Tibial nerve (tissue), 4 donors: ENCODE data around the gene ZFYVE28. TPM values are rescaled to one million over a fixed set of nuclear protein-coding genes. Genes with fewer than 3 reads are reported as not detected.

ENCODE experiments used
- DNase-seq, 2 donors: peaks; one replicate each; pipeline ENCODE4 v3.0.0-alpha.2; 2019; ENCODE audit warnings: low spot score in 2 of 2
- H3K27ac ChIP-seq, 4 donors: fragments of 200-600 bp; sonication (generic) in 3 of 4; one replicate each; pipeline ENCODE4 v1.5.1; 2017 to 2019; ENCODE audit warnings: mild to moderate bottlenecking in 1 of 4
- H3K27me3 ChIP-seq, 2 donors: fragments of 200-600 bp; sonication (generic) in 1 of 2; one replicate each; pipeline versions ENCODE4 v1.5.1 to v1.6.0; 2017 to 2019
- H3K36me3 ChIP-seq, 3 donors: fragments of 200-600 bp; sonication (generic); one replicate each; pipeline ENCODE4 v1.5.1; 2018 to 2019
- H3K4me1 ChIP-seq, 4 donors: fragments of 200-600 bp; sonication (generic) in 3 of 4; one replicate each; pipeline ENCODE4 v1.5.1; 2017 to 2019
- H3K4me3 ChIP-seq, 4 donors: fragments of 200-600 bp; sonication (generic) in 3 of 4; one replicate each; pipeline ENCODE4 v1.5.1; 2017 to 2019; ENCODE audit warnings: mild to moderate bottlenecking in 1 of 4, moderate library complexity in 1 of 4
- H3K9me3 ChIP-seq, 4 donors: fragments of 200-600 bp; sonication (generic) in 3 of 4; one replicate each; pipeline ENCODE4 v1.5.1; 2017 to 2019
- EP300 ChIP-seq, 2 donors: sonication (generic); formaldehyde crosslinking; IDR thresholded peaks; one replicate each; pipeline ENCODE4 v1.6.1; 2017; ENCODE audit warnings: antibody characterized with exemption in 2 of 2, mild to moderate bottlenecking in 1 of 2
- POLR2A ChIP-seq, 2 donors: fragments of 450-650 bp; IDR thresholded peaks; one replicate each; pipeline ENCODE4 v1.6.1; 2017; ENCODE audit warnings: antibody characterized with exemption in 2 of 2, mild to moderate bottlenecking in 2 of 2, moderate library complexity in 2 of 2
- whole genome bisulfite sequencing, 2 donors: methylation state at CpG; one replicate each; pipeline ENCODE4 v1.1.5; 2018; 5-methylcytosine and 5-hydroxymethylcytosine counted together
- total RNA-seq, 4 donors: library from RNA; depleted of rRNA; stranded (reverse); fragments of >200 nt; gene quantifications; one replicate each; pipeline ENCODE4 v1.1.0, GENCODE V29; 2016
- TF ChIP-seq, protein P1 (sequence below), 5 experiments: fragments of 200-600 bp in 3 of 5; fragments of 450-650 bp in 2 of 5; sonication (generic) in 3 of 5; IDR thresholded peaks; one replicate each; pipeline ENCODE4 v1.5.1; 2016 to 2019; ENCODE audit warnings: antibody characterized with exemption in 5 of 5, mild to moderate bottlenecking in 3 of 5, moderate library complexity in 2 of 5

Gene ZFYVE28
- total RNA-seq, 4 donors from 2014 or later, result 16.2 to 44.4 (median 26.5) TPM

DNA sequence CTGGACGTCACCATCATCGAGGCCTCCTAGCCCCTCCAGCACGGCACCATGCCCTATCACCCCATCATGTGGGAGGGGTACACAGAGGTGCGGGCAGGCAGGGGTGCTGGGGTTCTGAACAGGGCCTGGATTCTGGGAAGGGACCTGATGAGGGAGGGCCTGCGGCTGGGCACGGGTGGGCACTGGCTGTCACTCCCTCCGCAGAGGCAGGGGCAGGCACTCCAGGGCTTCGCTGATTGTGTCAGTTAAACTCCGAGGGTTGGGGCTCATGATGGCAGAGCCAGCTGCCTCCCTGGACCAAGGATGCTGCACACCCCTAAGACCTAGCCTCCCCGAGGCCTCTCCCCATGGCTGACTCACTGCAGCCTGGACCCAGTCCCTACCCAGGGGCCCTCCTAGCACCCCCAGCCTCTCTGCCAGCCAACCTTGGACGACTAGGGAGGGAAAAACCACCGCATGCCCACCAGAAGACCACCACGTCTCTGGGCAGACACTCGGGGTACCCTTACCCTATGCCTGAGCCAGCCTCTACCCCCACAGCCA, 45.9 kb downstream of the ZFYVE28 start:
- 85 to 87% methylated on average over 7 to 14 of the region's 14 CpGs for WGBS, 2 donors
- Histone ChIP-seq H3K4me1 (no peaks in the 10 kb centered on the region), H3K27ac (no peak overlapping the region), H3K4me3 (no peak overlapping the region), H3K27me3 (no peaks in the 10 kb centered on the region), H3K9me3 (peaks cover 0 to 9% (median 0%) of the 10 kb centered on the region in 4 donors), H3K36me3 (peaks cover 0 to 22% (median 0%) of the 10 kb centered on the region in 3 donors)
- no peak for DNase-seq
- no peak for TF ChIP-seq POLR2A (IDR thresholded peaks at IDR 0.05)
- TF ChIP-seq EP300 (IDR thresholded peaks at IDR 0.05), result no peak

DNA sequence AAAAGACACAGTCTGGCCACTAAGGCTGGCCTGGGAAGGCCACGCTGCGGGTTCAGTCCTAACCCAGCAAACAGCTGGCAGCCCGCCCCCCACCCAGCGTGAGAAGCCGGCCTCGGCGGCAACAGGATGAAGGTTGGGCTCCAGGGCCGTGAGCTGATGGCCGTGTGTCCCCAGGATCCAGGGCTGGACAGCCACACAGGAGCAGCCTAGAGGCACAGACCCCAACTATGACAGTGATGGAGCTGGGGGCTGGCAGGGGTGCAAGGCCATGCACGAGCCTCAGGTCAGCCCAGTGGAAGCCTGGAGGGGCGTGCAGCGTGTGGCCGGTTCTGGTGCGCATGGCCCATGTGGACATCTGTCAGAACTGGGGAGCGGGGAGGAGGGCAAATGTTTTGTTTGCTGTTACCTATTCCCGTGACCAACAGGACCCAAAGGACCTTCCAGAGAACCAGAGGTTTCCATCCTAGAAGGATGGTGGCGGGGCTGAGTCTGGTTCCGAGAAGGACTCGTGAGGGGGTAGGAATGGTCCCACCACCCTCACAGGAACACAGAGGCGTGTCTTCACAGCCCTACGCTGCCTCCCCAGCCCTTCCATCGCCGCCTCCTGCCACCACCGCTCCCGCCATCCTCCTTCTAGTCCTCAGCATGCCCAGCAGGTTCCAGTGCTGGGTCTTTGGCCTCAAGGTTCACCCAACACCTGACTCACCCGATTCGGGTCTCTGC, 46.5 kb downstream of the ZFYVE28 start:
- H3K4me1 ChIP-seq, result no peaks in the 10 kb centered on the region
- H3K27me3 ChIP-seq, result no peaks in the 10 kb centered on the region
- WGBS, 2 donors, result 77 to 79% methylated on average over 24 to 26 of the region's 27 CpGs
- TF ChIP-seq POLR2A (IDR thresholded peaks at IDR 0.05) (no peak), EP300 (IDR thresholded peaks at IDR 0.05) (no peak)
- TF ChIP-seq, protein P1, sequence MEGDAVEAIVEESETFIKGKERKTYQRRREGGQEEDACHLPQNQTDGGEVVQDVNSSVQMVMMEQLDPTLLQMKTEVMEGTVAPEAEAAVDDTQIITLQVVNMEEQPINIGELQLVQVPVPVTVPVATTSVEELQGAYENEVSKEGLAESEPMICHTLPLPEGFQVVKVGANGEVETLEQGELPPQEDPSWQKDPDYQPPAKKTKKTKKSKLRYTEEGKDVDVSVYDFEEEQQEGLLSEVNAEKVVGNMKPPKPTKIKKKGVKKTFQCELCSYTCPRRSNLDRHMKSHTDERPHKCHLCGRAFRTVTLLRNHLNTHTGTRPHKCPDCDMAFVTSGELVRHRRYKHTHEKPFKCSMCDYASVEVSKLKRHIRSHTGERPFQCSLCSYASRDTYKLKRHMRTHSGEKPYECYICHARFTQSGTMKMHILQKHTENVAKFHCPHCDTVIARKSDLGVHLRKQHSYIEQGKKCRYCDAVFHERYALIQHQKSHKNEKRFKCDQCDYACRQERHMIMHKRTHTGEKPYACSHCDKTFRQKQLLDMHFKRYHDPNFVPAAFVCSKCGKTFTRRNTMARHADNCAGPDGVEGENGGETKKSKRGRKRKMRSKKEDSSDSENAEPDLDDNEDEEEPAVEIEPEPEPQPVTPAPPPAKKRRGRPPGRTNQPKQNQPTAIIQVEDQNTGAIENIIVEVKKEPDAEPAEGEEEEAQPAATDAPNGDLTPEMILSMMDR (IDR thresholded peaks at IDR 0.05), result no peak
- H3K36me3 ChIP-seq, result peaks cover 0 to 22% (median 0%) of the 10 kb centered on the region in 3 donors
- no peak overlapping the region for H3K4me3 ChIP-seq
- DNase-seq, result no peak
- peaks cover 0 to 9% (median 0%) of the 10 kb centered on the region in 4 donors for H3K9me3 ChIP-seq
- H3K27ac ChIP-seq, result no peak overlapping the region

DNA sequence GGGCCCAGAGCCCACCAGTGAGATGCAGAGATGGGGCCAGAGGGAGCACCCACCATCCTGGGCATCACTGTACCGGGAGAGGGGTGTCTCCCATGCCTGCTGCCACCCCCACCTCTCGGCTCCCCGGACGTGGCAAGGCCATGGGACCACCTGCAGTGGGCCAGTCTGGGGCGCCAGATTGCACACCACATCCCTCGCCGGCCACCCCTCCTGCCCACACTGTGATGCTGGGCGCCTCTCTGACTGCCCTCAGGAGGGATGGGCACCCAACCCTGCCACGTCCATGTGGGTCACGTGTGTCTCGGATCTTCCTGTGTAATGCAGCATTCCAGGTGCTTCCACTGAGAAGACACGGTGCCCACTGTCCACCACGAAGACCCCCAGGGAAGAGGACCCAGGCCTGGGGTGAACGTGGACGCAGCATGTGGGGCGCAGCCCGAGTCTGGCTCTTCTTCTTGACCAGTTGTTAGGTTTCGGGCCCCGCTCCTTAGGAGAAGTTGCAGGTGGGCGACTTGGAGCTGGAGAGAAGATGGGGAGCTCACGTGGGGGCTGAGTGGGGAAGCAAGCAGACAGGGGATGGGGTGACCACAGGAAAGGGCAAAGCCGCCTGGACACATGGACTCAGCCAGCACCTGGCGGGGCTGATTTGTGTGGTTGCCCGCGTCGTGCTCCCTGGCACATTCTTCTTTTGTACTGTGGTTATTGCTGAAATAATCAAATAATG, 47.7 kb downstream of the ZFYVE28 start:
- Histone ChIP-seq H3K36me3 (peaks cover 0 to 22% (median 0%) of the 10 kb centered on the region in 3 donors), H3K9me3 (peaks cover 0 to 9% (median 0%) of the 10 kb centered on the region in 4 donors), H3K27ac (no peak overlapping the region), H3K27me3 (no peaks in the 10 kb centered on the region), H3K4me1 (peaks cover 0 to 2% (median 0%) of the 10 kb centered on the region in 4 donors), H3K4me3 (no peak overlapping the region)
- TF ChIP-seq, protein P1 (IDR thresholded peaks at IDR 0.05), result no peak
- no peak for TF ChIP-seq POLR2A (IDR thresholded peaks at IDR 0.05)
- no peak for TF ChIP-seq EP300 (IDR thresholded peaks at IDR 0.05)
- 87 to 90% methylated on average over 25 to 26 of the region's 26 CpGs for WGBS, 2 donors
- no peak for DNase-seq

DNA sequence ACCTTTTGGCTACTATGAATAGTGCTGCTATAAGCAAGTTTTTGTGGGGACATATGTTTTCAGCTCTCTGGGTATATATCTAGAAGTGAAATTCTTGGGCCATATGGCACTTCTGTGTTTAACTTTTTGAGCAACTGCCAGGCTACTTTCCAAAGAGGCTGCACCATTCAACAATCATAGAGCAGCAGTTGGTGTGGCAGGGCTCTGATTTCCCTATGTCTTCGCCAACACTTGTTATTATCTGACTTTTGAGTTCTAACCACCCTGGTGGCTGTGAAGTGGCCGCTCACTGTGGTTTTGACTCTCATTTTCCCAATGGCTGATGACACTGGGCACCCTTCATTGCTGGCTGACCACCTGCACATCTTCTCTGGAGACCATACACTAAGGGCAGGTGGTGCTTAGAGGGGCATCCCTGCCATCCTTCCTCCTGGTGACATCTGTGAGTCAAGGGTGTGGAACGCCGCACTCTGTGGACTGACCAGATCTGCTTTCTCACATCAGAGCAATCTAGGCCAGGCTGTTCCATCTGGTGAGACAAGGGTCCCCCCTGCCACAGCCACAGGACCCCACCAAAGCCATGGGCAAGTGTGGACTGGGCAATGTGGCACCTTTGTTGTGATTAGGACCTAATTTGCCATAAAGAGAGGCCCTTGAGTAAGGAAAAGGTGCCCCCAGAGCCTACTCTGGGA, 49.6 kb downstream of the ZFYVE28 start:
- 84 to 97% methylated on average over 4 of the region's 4 CpGs for WGBS, 2 donors

DNA sequence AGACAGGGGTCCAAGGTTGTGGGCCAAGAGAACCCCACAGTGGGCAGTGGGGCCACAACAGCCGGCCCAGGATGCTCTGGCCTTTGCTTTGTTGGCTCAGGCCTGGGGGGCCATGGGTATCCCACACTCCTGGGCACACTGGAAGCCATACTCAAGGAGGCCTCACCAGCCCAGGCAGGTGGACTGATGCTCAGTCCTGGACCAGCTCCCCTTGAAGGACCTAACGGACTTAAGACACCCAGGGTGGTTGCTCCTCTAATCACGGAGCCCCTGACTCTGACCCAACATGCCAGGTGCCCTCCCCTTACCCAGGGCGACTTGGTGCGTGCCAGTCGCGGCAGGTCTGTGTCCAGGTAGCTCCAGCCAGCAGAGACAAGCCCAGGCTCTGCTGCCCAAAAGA, 50.8 kb downstream of the ZFYVE28 start:
- no peak for DNase-seq
- no peak overlapping the region for H3K27ac ChIP-seq
- H3K27me3 ChIP-seq, result no peaks in the 10 kb centered on the region
- TF ChIP-seq POLR2A (IDR thresholded peaks at IDR 0.05) (no peak), EP300 (IDR thresholded peaks at IDR 0.05) (no peak)
- TF ChIP-seq, protein P1 (IDR thresholded peaks at IDR 0.05), result no peak
- no peak overlapping the region for H3K4me3 ChIP-seq
- peaks cover 0 to 9% (median 0%) of the 10 kb centered on the region in 4 donors for H3K9me3 ChIP-seq
- peaks cover 0 to 30% (median 5%) of the 10 kb centered on the region in 4 donors for H3K4me1 ChIP-seq
- WGBS, 2 donors, result 66 to 77% methylated on average over 7 of the region's 7 CpGs
- H3K36me3 ChIP-seq, result peaks cover 0 to 22% (median 0%) of the 10 kb centered on the region in 3 donors

More for the DNA sequence above, 49.6 kb downstream of the ZFYVE28 start:
- Histone ChIP-seq H3K27ac (no peak overlapping the region), H3K9me3 (peaks cover 0 to 9% (median 0%) of the 10 kb centered on the region in 4 donors), H3K4me1 (peaks cover 0 to 20% (median 2%) of the 10 kb centered on the region in 4 donors), H3K4me3 (no peak overlapping the region), H3K36me3 (peaks cover 0 to 22% (median 0%) of the 10 kb centered on the region in 3 donors), H3K27me3 (no peaks in the 10 kb centered on the region)
- no peak for DNase-seq
- TF ChIP-seq EP300 (IDR thresholded peaks at IDR 0.05), result no peak
